ENCODE data around the gene CCDC158. TPM values are rescaled to one million over a fixed set of nuclear protein-coding genes. Genes with fewer than 3 reads are reported as not detected.

CCDC158 gene
- total RNA-seq, 1 experiment from 2014 or later = not detected

Other genes with a start within 250 kb of the CCDC158 start
- 97.5 and 99.4 TPM in 2 replicates for gene SCARB2, start 207.3 kb downstream of the CCDC158 start, total RNA-seq (2014; rRNA removed; shearing (Covaris generic))
- gene FAM47E, start 169.4 kb downstream of the CCDC158 start, total RNA-seq (2014; rRNA removed; shearing (Covaris generic)) = 0.02 and 0.28 TPM in 2 replicates
- gene STBD1, start 114.4 kb downstream of the CCDC158 start, total RNA-seq (2014; rRNA removed; shearing (Covaris generic)) = 2.4 and 2.8 TPM in 2 replicates
- 22.8 and 23.0 TPM in 2 replicates for gene SHROOM3, start 14.1 kb upstream of the CCDC158 start, total RNA-seq (2014; rRNA removed; shearing (Covaris generic))

All from SJCRH30 (cell line).